Choroid plexus epithelial cell (primary cell): ENCODE measurements around the gene HOXD4.

Experiments
- DNase-seq: peaks from one replicate; pipeline ENCODE4 v3.0.0-alpha.2; 2010; ENCODE audit warnings: low read depth
- H3K4me3 ChIP-seq: 2 replicates; pipeline ENCODE4 v1.5.1; 2011; ENCODE audit warnings: low read depth, mild to moderate bottlenecking, control low read depth, low read length, moderate library complexity
- TF ChIP-seq, protein P1 (sequence below): conservative IDR thresholded peaks from 2 replicates; pipeline ENCODE4 v1.5.1; 2011; ENCODE audit warnings: low read depth, mild to moderate bottlenecking, control low read depth, inconsistent platforms, low read length, moderate library complexity

HOXD4 gene

GRCh38 chr2:176105078-176105729 lies 46.1 kb upstream of the HOXD4 start:
- TF ChIP-seq, protein P1, sequence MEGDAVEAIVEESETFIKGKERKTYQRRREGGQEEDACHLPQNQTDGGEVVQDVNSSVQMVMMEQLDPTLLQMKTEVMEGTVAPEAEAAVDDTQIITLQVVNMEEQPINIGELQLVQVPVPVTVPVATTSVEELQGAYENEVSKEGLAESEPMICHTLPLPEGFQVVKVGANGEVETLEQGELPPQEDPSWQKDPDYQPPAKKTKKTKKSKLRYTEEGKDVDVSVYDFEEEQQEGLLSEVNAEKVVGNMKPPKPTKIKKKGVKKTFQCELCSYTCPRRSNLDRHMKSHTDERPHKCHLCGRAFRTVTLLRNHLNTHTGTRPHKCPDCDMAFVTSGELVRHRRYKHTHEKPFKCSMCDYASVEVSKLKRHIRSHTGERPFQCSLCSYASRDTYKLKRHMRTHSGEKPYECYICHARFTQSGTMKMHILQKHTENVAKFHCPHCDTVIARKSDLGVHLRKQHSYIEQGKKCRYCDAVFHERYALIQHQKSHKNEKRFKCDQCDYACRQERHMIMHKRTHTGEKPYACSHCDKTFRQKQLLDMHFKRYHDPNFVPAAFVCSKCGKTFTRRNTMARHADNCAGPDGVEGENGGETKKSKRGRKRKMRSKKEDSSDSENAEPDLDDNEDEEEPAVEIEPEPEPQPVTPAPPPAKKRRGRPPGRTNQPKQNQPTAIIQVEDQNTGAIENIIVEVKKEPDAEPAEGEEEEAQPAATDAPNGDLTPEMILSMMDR: no peak
- DNase-seq: no peak
- H3K4me3 ChIP-seq: no peak overlapping the region

DNA sequence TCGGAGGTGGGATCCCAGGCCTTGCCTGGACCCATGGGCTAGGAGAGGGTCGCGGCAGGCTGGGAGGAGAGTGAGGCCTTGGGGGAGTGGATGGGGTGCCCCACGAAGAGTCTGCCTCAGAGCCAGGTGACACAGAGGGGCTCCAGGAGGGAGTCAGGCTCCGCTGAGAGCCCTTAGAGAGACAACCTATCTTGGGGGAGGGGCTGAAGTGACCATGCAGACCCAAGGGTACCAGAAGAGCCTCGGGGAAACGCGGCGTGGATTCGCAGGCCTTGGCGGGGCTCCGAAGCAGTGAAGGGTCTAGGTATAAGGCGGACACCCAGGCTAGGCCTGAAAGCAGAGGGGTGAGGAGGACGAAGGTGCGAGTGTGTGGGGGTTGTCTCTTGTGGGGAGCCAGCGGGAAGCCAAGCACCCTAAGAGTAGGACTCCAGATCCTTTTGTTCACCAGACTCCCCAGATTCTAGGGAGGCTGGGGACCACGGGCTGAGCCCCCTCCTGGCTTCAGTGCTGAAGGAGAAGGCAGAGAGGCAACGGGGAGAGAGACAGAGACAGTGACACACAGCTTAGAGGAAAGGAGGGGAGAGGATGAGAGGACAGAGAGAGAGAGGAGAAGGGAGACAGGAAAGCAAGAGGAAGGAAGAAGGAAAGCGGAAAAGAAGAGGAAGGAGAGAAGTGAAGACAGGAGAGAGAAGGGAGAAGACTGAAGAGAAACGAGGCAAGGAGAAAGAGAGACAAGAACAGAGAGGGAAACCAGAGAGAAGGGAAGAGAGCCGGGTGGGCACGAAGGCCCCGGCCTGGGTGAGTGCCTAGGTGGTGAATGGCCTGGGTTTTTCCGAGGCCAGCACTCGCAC lies 45.4 kb upstream of the HOXD4 start:
- TF ChIP-seq, protein P1: no peak
- H3K4me3 ChIP-seq: no peak overlapping the region
- no peak for DNase-seq

GRCh38 chr2:176106581-176107539 lies 44.5 kb upstream of the HOXD4 start, which contains the start of gene HOXD11:
HOXD11 (plus strand) TSS chr2:176107280; CDS start chr2:176107356, 76 bp downstream.
- H3K4me3 ChIP-seq: no peak within 1 kb of the TSS
- DNase-seq: no peak
- TF ChIP-seq, protein P1: no peak

DNA sequence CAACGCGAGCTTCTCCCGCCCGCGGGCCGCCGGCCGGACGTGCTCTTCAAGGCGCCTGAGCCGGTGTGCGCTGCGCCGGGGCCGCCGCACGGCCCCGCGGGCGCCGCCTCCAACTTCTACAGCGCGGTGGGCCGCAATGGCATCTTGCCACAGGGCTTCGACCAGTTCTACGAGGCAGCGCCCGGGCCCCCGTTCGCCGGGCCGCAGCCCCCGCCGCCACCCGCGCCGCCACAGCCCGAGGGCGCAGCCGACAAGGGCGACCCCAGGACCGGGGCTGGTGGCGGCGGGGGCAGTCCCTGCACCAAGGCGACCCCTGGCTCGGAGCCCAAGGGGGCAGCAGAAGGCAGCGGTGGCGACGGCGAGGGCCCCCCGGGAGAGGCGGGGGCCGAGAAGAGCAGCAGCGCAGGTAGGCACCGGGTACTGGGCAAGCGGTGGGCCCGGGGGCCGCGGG lies 43.6 kb upstream of the HOXD4 start:
- DNase-seq: no peak
- TF ChIP-seq, protein P1: no peak
- H3K4me3 ChIP-seq: no peak overlapping the region

DNA sequence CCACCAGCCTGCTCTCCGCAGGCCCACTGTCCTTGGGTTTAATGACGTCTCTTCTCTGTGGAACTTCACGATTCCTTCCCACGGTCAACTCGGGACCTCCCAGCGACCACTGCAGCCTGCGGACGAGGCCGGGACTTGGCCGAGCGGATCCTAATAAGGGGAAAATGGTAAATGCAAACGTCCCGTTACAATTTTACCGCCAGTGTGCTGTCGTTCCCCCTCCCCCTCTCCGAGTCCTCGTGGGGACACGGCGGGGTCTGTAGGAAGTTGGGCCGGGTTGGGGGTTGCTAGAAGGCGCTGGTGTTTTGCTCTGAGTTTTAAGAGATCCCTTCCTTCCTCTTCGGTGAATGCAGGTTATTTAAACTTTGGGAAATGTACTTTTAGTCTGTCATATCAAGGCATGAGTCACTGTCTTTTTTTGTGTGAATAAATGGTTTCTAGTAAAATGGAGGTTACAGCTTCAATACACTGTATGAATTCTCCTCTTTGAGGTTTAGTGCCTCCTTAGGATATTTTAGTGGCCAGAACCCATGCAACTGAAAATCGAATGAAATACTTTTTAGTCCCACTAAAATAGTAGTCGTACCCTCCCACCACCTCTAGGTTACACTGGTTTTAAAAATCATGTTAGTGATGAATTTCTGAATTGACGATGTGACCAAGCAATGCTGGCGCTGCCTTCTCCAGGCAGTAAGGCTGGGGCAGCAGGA lies 42.0 kb upstream of the HOXD4 start:
- DNase-seq: no peak
- no peak overlapping the region for H3K4me3 ChIP-seq
- TF ChIP-seq, protein P1: no peak

DNA sequence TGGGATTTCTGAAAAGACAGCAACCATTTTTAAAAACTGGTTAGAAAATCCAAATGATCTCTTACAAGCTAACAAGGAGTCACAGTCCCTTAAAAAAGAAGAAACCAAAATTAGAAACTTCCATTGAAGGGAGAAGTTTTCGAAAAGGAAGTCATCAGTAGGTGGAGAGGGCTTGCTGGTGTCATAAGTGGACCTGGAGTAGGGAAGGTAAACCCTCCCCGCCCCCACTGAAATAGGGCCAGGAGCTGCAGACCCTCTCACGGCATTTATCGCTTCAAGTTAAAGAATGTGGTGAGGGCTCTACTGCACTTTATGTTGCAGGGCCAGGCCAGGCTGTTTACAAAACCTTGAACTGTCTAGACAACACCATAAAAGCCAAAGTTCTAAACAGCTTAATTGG lies 41.4 kb upstream of the HOXD4 start:
- H3K4me3 ChIP-seq: no peak overlapping the region
- TF ChIP-seq, protein P1: no peak
- no peak for DNase-seq
